HCT116 (cell line): Measurements from ENCODE around the gene TCP11.

ENCODE experiments used
- ATF3 ChIP-seq: IDR thresholded peaks from 2 replicates; pipeline ENCODE4 v1.6.1; 2012
- CTCF ChIP-seq, 3 experiments: fragments of 200-600 bp in 1 of 3; sonication (generic) in 1 of 3; IDR thresholded peaks in 2 of 3; conservative IDR thresholded peaks in 1 of 3; 2 replicates each; pipeline ENCODE4 v1.5.1; 2012 to 2017; ENCODE audit warnings: low read depth in 2 of 3, low read length in 2 of 3, antibody characterized with exemption in 1 of 3, borderline replicate concordance in 1 of 3, control low read depth in 1 of 3, mild to moderate bottlenecking in 1 of 3, mixed read lengths in 1 of 3, mixed run types in 1 of 3, moderate library complexity in 1 of 3; ENCODE audit not compliant: insufficient read depth in 1 of 3
- POLR2A ChIP-seq: IDR thresholded peaks from 2 replicates; pipeline ENCODE4 v1.7.0; 2011; ENCODE audit warnings: borderline replicate concordance; ENCODE audit not compliant: insufficient read depth, insufficient read length; ENCODE audit errors: extremely low read depth
- POLR2AphosphoS5 ChIP-seq: IDR thresholded peaks from 2 replicates; pipeline ENCODE4 v1.6.1; 2011; ENCODE audit warnings: mild to moderate bottlenecking, low read depth, low read length, moderate library complexity
- RAD21 ChIP-seq: IDR thresholded peaks from 2 replicates; pipeline ENCODE4 v1.6.1; 2012; ENCODE audit warnings: low read depth, mild to moderate bottlenecking

- TF ChIP-seq ATF3 = no peak
- TF ChIP-seq CTCF (IDR thresholded peaks at IDR 0.05 in 2 of 3, conservative IDR thresholded peaks at IDR 0.05 in 1 of 3; ENCODE audit: borderline replicate concordance in 1 of 3, insufficient read depth in 1 of 3, low read depth in 2 of 3, low read length in 2 of 3) = no peak
- TF ChIP-seq POLR2AphosphoS5 = no peak
- TF ChIP-seq RAD21 = no peak
- TF ChIP-seq POLR2A = no peak
Measured at GRCh38 chr6:35165630-35166071, 24.5 kb upstream of the TCP11 start.
